ENCODE results near the gene ANKMY1.

The ANKMY1 gene

GRCh38 chr2:240468303-240469238 lies 89.2 kb downstream of the ANKMY1 start:
- DNase-seq: peak in 1 of 2 donors; percentile 9

GRCh38 chr2:240467659-240468302 lies 90.0 kb downstream of the ANKMY1 start:
- peak in 1 of 2 donors; percentile 7 for DNase-seq

- DNase-seq: no peak
These were observed 90.6 kb downstream of the ANKMY1 start for GRCh38 chr2:240467149-240467642.

- DNase-seq: peak in 1 of 2 donors; percentile 9
These were observed 91.1 kb downstream of the ANKMY1 start for GRCh38 chr2:240466579-240467148.

GRCh38 chr2:240465765-240466578 lies 91.8 kb downstream of the ANKMY1 start:
- DNase-seq: peak in 1 of 2 donors; percentile 4

GRCh38 chr2:240465268-240465764 lies 92.5 kb downstream of the ANKMY1 start:
- peak in 1 of 2 donors; percentile 8 for DNase-seq

GRCh38 chr2:240464514-240465241 lies 93.1 kb downstream of the ANKMY1 start:
- peak in 1 of 2 donors; percentile 10 for DNase-seq

- DNase-seq: peak in 1 of 2 donors; percentile 10
These were observed 93.8 kb downstream of the ANKMY1 start for GRCh38 chr2:240463866-240464481.

- DNase-seq: peak in 1 of 2 donors; percentile 10
These were observed 94.4 kb downstream of the ANKMY1 start for GRCh38 chr2:240463274-240463865.

GRCh38 chr2:240462707-240463273 lies 95.0 kb downstream of the ANKMY1 start:
- peak in 1 of 2 donors; percentile 9 for DNase-seq

GRCh38 chr2:240462073-240462706 lies 95.6 kb downstream of the ANKMY1 start:
- no peak for DNase-seq

GRCh38 chr2:240461471-240462072 lies 96.2 kb downstream of the ANKMY1 start:
- no peak for DNase-seq

- no peak for DNase-seq
These were observed 96.9 kb downstream of the ANKMY1 start for GRCh38 chr2:240460781-240461431.

GRCh38 chr2:240460253-240460711 lies 97.5 kb downstream of the ANKMY1 start:
- DNase-seq: no peak

GRCh38 chr2:240459401-240460252 lies 98.2 kb downstream of the ANKMY1 start:
- DNase-seq: no peak

- DNase-seq: no peak
These were observed 98.8 kb downstream of the ANKMY1 start for GRCh38 chr2:240458900-240459391.
